Measurements from ENCODE around the gene AOC1.

Gene AOC1, protein sequence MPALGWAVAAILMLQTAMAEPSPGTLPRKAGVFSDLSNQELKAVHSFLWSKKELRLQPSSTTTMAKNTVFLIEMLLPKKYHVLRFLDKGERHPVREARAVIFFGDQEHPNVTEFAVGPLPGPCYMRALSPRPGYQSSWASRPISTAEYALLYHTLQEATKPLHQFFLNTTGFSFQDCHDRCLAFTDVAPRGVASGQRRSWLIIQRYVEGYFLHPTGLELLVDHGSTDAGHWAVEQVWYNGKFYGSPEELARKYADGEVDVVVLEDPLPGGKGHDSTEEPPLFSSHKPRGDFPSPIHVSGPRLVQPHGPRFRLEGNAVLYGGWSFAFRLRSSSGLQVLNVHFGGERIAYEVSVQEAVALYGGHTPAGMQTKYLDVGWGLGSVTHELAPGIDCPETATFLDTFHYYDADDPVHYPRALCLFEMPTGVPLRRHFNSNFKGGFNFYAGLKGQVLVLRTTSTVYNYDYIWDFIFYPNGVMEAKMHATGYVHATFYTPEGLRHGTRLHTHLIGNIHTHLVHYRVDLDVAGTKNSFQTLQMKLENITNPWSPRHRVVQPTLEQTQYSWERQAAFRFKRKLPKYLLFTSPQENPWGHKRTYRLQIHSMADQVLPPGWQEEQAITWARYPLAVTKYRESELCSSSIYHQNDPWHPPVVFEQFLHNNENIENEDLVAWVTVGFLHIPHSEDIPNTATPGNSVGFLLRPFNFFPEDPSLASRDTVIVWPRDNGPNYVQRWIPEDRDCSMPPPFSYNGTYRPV

DNA sequence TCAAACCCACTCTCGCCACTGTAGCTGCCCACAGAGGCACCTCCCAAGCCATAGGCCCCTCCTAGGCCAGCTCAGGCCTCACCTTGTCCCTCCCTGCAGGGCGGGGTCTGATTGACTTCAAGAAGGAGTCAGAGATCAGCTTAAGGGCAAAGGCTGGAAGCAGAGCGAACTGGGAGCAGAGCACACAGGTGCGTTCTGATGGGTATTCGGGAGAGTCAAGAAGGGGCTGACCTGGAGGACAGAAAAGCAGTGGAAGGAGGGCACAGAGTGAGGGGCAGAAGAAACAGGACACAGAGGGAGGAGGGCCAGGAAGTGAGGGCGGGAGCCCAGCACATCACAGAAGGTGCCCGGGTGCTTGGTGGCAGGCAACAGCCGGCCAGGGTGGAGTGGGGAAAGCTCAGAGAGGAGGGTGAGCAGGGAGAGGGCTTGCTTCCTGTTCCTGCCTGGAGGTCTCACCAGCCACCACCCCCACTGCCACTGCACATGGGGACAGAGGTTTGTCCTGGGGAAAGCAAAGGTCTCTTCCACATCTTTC is at the start of gene AOC1:
AOC1 (plus strand) TSS at position 147 of the 535 bp plus-strand sequence. CDS start 3,954 bp downstream, outside the sequence.
- ATAC-seq: no peak
- TF ChIP-seq ZFP3 (CRISPR knock-in tag; IDR thresholded peaks at IDR 0.05) (no peak), ARNTL (CRISPR knock-in tag; IDR thresholded peaks at IDR 0.05; ENCODE audit: borderline replicate concordance, low read depth) (no peak), ZC3H10 (CRISPR knock-in tag; IDR thresholded peaks at IDR 0.05) (no peak), ESRRG (CRISPR knock-in tag; IDR thresholded peaks at IDR 0.05) (no peak), CSDC2 (CRISPR knock-in tag; IDR thresholded peaks at IDR 0.05) (no peak), ZNF8 (CRISPR knock-in tag; IDR thresholded peaks at IDR 0.05) (no peak), BACH2 (CRISPR knock-in tag; IDR thresholded peaks at IDR 0.05; ENCODE audit: borderline replicate concordance) (no peak)
- TF ChIP-seq, protein P1, sequence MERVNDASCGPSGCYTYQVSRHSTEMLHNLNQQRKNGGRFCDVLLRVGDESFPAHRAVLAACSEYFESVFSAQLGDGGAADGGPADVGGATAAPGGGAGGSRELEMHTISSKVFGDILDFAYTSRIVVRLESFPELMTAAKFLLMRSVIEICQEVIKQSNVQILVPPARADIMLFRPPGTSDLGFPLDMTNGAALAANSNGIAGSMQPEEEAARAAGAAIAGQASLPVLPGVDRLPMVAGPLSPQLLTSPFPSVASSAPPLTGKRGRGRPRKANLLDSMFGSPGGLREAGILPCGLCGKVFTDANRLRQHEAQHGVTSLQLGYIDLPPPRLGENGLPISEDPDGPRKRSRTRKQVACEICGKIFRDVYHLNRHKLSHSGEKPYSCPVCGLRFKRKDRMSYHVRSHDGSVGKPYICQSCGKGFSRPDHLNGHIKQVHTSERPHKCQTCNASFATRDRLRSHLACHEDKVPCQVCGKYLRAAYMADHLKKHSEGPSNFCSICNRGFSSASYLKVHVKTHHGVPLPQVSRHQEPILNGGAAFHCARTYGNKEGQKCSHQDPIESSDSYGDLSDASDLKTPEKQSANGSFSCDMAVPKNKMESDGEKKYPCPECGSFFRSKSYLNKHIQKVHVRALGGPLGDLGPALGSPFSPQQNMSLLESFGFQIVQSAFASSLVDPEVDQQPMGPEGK (CRISPR knock-in tag; IDR thresholded peaks at IDR 0.05; ENCODE audit: borderline replicate concordance): no peak
- TF ChIP-seq, protein P2, sequence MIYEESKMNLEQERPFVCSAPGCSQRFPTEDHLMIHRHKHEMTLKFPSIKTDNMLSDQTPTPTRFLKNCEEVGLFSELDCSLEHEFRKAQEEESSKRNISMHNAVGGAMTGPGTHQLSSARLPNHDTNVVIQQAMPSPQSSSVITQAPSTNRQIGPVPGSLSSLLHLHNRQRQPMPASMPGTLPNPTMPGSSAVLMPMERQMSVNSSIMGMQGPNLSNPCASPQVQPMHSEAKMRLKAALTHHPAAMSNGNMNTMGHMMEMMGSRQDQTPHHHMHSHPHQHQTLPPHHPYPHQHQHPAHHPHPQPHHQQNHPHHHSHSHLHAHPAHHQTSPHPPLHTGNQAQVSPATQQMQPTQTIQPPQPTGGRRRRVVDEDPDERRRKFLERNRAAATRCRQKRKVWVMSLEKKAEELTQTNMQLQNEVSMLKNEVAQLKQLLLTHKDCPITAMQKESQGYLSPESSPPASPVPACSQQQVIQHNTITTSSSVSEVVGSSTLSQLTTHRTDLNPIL (CRISPR knock-in tag; IDR thresholded peaks at IDR 0.05; ENCODE audit: low read depth): no peak

DNA sequence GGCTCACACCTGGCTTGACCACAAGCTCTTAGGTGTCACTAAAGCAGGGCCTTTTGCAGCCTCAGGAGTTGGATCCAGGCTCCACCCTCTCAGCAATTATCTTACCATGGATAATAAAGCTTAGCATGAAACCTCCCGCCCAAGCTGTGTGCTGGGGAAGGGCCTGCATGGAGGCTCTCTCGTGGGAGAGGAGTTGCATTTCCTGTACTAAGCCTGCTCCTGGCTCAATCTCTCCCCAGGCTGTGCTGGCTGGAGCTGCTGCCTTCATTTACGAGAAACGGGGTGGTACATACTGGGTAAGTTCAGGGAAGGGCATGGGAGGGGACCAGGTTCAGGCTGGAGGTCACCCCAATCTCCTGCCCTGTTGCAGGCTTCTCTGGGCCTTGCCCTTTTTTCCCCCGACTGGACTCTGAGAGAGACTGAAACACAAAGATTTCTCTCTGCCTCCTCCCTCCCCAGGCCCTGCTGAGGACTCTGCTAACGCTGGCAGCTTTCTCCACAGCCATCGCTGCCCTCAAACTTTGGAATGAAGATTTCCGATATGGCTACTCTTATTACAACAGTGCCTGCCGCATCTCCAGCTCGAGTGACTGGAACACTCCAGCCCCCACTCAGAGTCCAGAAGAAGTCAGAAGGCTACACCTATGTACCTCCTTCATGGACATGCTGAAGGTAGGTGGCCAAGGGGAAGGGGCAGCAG is 49.0 kb upstream of the AOC1 start:
- no peak for TF ChIP-seq ZNF565 (CRISPR knock-in tag; conservative IDR thresholded peaks at IDR 0.05; ENCODE audit: low read depth)
- TF ChIP-seq, protein P3, sequence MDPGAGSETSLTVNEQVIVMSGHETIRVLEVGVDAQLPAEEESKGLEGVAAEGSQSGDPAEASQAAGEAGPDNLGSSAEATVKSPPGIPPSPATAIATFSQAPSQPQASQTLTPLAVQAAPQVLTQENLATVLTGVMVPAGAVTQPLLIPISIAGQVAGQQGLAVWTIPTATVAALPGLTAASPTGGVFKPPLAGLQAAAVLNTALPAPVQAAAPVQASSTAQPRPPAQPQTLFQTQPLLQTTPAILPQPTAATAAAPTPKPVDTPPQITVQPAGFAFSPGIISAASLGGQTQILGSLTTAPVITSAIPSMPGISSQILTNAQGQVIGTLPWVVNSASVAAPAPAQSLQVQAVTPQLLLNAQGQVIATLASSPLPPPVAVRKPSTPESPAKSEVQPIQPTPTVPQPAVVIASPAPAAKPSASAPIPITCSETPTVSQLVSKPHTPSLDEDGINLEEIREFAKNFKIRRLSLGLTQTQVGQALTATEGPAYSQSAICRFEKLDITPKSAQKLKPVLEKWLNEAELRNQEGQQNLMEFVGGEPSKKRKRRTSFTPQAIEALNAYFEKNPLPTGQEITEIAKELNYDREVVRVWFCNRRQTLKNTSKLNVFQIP (CRISPR knock-in tag; IDR thresholded peaks at IDR 0.05; ENCODE audit: borderline replicate concordance, low read depth): no peak
- no peak for TF ChIP-seq BACH2 (CRISPR knock-in tag; IDR thresholded peaks at IDR 0.05; ENCODE audit: borderline replicate concordance)

DNA sequence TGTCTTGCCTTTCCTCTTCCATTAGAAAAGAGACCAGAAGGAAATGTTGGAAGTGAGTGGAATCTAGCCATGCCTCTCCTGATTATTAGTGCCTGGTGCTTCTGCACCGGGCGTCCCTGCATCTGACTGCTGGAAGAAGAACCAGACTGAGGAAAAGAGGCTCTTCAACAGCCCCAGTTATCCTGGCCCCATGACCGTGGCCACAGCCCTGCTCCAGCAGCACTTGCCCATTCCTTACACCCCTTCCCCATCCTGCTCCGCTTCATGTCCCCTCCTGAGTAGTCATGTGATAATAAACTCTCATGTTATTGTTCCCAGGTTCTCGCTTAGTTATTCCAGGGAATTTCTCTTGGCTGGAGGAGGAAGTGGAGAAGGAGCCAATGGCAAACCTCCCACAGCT is 47.5 kb upstream of the AOC1 start:
- TF ChIP-seq, protein P4, sequence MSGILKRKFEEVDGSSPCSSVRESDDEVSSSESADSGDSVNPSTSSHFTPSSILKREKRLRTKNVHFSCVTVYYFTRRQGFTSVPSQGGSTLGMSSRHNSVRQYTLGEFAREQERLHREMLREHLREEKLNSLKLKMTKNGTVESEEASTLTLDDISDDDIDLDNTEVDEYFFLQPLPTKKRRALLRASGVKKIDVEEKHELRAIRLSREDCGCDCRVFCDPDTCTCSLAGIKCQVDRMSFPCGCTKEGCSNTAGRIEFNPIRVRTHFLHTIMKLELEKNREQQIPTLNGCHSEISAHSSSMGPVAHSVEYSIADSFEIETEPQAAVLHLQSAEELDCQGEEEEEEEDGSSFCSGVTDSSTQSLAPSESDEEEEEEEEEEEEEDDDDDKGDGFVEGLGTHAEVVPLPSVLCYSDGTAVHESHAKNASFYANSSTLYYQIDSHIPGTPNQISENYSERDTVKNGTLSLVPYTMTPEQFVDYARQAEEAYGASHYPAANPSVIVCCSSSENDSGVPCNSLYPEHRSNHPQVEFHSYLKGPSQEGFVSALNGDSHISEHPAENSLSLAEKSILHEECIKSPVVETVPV (CRISPR knock-in tag; IDR thresholded peaks at IDR 0.05): no peak
- no peak for TF ChIP-seq BACH2 (CRISPR knock-in tag; IDR thresholded peaks at IDR 0.05; ENCODE audit: borderline replicate concordance)
- no peak for TF ChIP-seq ZNF565 (CRISPR knock-in tag; conservative IDR thresholded peaks at IDR 0.05; ENCODE audit: low read depth)
- TF ChIP-seq CSDC2 (CRISPR knock-in tag; IDR thresholded peaks at IDR 0.05): no peak
- no peak for TF ChIP-seq RARB (CRISPR knock-in tag; IDR thresholded peaks at IDR 0.05)
- TF ChIP-seq, protein P2 (CRISPR knock-in tag; IDR thresholded peaks at IDR 0.05; ENCODE audit: low read depth): no peak
- TF ChIP-seq GLIS3 (CRISPR knock-in tag; IDR thresholded peaks at IDR 0.05): no peak
- TF ChIP-seq PPARA (CRISPR knock-in tag; IDR thresholded peaks at IDR 0.05; ENCODE audit: borderline replicate concordance): no peak
- TF ChIP-seq SNAI2 (CRISPR knock-in tag; IDR thresholded peaks at IDR 0.05): no peak
- TF ChIP-seq, protein P3 (CRISPR knock-in tag; IDR thresholded peaks at IDR 0.05; ENCODE audit: borderline replicate concordance, low read depth): no peak
- no peak for TF ChIP-seq TOX (CRISPR knock-in tag; IDR thresholded peaks at IDR 0.05; ENCODE audit: borderline replicate concordance)
- no peak for ATAC-seq

More for the DNA sequence above, 49.0 kb upstream of the AOC1 start:
- ATAC-seq: no peak
